ENCODE data around the gene ARFRP1.

Gene ARFRP1, protein sequence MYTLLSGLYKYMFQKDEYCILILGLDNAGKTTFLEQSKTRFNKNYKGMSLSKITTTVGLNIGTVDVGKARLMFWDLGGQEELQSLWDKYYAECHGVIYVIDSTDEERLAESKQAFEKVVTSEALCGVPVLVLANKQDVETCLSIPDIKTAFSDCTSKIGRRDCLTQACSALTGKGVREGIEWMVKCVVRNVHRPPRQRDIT

DNA sequence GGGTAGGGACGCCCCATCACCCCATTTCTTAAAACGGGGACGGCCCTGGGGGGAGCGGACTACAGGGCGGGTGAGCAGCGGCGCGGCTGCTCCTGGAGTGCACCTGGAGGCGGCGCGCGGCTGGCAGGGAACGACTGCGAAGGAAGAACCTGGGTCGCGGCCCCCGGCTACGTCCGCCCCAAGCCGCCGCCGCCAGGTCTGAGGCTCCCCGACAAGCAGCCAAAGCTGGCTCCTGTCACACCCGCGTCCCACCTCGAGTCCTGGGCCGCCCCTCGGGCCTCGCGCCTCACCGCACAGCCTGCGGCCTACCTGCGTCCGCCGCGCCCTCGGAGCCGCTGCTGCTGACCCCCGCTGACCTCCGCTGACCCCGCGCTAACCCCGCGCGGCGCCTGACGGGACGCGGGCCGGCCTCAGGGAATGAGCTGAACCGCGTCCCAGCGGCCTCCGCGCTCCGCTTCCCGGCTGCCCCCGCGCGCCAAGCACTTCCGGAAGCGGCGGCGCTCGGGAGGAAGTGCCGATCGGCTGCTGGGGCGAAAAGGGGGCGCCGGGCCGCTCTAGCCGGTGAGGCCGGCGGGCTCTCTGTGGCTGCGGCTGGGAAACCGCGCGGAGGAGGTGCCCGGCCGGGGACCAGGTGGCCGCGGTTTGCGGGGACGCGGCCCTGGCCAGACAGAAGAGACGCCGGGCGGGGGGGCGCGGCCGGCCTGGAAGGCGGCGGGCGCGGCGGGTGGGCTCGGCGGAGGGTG is at the start of gene ARFRP1, which contains the start of gene ZGPAT:
Gene ARFRP1, minus strand, starts transcription at position 419 of the 743 bp plus-strand sequence. CDS start 885 bp downstream, outside the sequence.
Gene ZGPAT, plus strand, starts transcription at position 482 of the 743 bp plus-strand sequence. CDS start 542 bp downstream, outside the sequence.
- DNase-seq (ENCODE audit: low spot score) = peak; percentile 86

DNA sequence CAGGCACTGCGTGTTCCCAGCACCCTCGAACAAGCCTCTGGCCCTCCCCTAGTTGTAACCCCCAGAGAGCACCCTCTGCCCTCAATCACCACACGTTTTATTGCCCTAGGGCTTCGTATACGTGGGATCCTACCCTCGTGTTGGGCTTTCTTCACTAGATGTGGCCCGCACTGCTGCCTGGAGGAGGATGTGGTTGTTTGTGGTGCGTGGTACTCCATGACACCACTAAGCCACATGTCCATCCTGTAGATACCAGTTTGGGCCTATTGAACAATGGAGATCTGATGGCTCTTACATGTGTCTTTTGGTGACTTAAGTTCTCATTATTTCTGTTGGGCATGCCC is 48.8 kb upstream of the ARFRP1 start:
- DNase-seq (ENCODE audit: low spot score) = no peak

DNA sequence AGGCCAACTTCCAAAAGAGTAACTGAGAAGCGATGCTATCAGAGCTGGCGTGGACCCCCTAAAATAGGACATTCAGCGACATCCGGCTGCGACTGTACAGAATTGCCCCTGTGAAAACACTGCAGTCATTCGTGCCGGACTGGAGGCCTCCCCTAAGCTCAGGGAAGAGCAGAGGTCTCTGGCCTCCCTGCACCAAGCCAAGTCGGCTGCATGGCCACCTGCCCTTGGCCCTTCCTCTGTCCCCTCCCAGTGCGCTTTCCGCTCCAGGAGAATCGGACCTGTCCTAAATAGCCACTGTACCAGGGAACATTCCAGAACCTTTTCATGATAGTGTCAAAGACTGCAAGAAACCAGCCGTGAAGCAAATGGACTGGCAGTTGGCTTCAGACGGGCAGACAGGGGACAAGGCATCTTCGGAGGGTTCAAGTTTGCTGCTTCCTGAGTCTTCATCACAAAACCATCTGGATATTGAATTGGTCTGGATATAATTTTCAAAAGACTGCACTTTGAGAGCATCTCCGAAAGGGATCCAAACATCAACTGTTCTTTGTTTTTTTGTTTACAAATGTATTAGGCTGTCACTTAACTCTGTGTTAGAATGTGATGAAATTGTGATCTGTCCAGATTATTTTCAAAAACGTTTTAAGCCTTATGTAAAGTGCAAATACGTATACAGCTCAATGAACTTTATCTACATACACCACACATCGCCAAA is 48.3 kb upstream of the ARFRP1 start:
- no peak for DNase-seq (ENCODE audit: low spot score)

DNA sequence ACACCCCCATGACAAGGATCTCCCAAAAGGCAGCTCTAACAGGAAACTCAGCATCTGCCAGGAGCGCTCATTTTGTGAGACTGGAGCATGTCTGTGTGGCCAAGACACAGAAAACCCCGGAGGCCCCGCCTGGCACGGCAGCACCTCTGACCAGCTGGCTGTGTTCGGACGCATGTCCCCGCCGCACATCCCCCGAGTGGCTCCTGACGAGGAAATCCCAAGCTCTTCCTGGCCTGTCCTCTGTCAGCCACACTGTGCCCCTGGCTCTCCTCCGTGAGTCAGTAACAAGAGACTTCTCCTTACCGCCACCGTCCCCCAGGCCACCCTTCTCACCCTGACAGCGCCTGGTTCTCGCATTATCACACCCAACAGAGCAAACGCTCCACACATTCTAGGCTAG is 46.2 kb upstream of the ARFRP1 start:
- no peak for DNase-seq (ENCODE audit: low spot score)

DNA sequence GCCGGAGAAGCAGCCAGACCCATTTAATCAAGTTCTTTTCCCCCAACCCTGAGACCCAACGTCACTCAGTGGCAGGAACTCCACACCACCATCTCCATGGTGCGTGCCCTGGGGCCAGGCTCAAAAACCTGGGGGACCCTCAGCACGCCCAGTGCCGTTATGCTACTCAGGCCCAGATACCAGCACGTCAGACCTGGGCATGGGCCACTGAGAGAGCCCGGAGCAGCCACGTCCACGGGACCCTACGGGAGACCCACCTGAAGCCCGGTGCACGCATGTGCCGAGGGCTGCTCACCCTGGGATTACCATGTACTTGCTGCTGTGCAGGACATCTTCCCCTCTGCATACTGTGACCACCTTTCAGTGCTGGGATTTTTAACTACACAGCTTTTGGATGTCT is 45.6 kb upstream of the ARFRP1 start:
- no peak for DNase-seq (ENCODE audit: low spot score)

DNA sequence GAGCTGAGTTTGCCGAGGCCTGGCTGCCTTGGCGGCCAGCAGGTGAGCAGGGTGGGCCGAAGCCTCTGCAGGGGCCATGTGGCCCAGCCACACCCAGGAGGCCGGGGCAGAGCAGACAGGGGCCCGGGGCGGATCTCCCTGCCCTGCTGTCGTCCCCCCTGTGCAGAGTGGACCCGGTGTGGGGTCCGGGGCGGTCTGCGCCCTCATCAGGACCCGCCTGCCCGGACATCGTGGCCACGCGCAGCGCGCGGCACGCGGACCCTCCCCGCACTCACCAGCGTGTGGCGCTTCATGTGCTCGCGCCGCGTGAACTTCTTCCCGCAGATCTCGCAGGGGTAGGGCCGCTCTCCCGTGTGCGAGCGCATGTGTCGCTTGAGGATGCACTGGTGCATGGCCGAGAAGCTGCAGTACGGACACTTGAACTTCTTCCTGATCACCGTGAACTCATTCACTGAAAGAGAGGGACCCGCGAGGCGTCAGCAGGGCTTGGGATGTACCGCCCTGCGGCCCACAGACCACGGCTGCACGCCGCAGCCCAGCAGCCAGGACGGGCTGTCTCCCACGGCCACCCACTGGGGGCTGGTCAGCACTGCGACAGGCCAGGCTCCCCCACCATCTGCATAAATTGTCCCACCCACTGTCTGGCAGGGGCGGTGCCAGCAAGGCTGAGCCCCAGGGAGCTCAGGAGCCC is 44.8 kb upstream of the ARFRP1 start:
- no peak for DNase-seq (ENCODE audit: low spot score)

DNA sequence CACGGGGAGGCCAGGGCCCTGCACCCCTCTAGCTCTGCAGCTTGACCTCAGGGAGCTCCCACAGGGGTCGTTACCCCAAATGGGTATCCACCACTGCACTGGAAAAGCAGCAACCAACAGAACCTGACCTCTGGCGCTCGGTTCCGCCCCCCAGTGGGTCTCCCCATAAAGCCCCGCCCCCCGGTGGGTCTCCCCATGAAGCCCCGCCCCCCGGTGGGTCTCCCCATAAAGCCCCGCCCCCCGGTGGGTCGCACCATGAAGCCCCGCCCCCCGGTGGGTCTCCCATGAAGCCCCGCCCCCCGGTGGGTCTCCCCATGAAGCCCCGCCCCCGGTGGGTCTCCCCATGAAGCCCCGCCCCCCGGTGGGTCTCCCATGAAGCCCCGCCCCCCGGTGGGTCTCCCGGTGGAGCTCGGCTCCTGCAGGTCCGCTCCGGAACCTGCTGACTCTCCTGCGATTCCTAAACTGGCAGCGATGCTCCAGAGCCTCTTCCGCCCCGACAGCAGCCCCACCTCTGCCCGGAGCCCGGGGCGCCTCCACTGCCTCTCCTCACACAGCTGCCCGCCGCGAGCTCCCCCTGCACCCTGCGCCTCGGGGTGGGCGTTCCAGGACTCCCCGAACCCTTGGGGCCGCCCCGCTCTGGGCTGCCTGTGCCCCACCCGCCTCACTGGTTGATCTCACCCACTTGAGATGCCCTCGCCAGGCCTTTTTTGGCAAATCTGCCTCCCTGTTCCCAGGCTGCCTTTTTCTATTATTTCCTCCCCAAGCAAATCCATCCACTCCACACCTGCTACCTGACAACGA is 43.9 kb upstream of the ARFRP1 start:
- no peak for DNase-seq (ENCODE audit: low spot score)

DNA sequence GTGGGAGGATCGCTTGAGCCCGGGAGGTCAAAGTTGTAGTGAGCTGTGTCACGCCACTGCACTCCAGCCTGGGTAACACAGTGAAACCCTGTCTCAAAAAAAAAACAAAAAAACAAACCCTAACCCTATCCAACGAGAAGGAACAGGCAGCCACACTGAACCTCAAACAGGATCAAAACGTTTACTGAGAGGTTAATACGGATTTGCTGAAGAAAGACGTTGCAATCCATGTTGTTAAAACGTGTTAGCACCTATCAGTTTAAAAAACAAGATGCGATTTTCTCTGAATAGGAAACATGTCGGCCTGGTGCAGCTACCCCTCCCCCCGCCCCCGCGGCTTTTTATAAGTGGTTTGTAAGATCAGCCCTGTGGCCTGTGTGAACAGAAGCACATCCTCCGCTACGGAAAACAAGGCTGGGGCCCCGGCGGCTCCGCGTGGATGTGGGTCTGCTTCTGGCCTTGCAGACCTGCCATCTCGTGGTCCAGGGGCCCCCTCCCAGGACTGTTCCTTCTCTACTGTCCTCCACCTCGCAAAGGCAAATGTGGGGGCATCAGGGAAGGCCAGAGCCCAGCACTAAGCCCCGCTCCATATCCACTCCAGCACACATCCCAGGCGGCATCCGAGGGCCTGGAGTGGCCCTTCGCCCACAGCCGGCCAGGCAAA is 43.2 kb upstream of the ARFRP1 start:
- DNase-seq (ENCODE audit: low spot score) = peak; percentile 85

DNA sequence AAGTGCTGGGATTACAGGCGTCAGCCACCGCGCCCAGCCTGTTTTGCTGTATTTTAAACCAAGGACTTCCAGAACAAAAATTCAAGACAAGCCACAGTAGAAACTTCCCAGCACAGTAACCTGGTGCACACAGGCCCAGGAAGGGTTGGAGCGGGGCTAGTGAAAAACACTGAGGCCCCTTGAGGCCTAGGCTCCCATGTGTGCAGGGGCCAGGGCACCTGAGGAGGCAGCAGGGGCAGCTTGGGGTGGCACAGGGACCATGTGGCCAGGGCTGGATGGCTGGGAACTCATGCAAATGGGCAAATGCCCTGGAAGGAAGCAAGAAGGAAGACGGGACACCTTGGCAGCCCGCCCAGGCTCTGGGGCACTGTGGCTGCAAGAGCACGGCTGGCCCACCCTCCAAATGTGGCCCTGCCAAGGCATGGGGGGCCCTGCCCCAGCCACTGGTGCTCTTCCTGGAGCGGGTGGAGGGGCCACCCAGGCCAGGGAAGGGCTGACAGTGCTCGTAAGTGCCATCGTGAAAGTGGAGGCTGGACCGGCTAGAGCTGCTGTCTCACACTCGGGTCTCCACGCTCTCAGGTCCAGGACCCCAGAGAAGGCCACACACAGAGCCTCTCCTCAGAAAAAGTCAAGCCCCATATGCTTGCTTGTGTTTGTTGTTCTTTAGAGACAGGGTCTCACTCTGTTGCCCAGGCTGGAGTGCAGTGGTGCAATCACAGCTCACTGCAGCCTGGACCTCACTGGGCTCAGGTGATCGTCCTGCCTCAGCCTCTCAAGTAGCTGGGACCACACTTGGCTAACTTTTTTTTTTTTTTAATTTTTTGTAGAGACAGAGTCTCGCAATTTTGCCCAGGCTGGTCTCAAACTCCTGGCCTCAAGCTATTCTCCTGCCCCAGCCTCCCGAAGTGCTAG is 42.1 kb upstream of the ARFRP1 start:
- no peak for DNase-seq (ENCODE audit: low spot score)

DNA sequence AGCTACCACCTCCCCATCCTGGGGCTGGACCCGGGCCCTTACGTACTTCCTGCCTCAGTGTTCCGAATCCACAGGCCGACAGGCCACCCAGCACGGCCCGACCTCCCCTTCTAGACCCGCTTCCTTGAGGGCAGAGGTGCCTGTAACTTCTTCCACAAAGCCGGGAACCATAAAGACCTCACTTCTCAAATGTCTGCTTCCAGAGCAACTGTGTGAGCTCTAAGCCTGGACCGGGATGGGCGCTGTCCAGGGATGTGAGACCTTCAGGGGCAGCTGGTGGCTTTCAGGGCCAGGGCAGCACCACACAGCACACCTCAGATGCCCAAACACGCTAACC is 41.1 kb upstream of the ARFRP1 start:
- no peak for DNase-seq (ENCODE audit: low spot score)

DNA sequence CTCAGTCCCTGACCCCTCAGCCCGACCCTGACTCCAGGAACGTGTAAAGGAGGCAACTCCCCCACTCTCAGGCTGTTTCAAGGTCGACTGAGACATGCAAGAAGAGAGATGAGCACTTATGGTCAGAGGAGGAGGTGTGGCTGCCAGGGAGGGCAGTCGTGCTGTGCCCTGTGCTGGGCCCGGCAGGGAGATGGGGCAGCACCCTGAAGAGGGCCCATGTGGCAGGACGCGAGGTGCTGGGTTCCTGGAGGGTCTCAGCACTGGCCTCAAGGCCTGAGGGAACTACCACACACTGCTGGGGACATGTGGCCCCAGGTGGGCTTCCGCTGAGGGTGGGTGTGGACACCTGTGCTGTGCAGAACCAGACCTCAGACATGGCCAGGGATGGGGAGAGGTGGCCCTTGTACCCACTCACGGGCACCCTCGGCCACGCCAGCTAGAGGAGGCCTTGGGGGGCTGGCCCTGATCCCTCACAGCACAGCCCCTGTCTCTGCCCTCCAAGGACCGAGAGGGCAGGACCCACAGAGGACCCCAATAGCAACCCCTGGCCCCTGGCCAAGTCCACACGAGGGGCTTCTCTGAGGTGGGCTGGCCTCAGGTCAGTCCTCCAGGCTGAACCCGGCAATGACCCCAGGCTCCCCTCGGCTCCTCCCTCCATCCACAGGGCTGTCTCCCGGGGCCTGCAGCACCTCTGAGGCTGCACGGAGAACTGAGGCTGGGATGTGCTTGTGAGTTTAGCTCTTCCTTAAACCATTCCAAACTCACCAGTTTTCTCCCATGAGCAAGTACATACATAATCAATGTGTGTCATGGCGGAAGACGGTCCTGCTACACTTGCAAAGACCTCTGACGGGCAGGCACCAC is 40.5 kb upstream of the ARFRP1 start:
- no peak for DNase-seq (ENCODE audit: low spot score)

DNA sequence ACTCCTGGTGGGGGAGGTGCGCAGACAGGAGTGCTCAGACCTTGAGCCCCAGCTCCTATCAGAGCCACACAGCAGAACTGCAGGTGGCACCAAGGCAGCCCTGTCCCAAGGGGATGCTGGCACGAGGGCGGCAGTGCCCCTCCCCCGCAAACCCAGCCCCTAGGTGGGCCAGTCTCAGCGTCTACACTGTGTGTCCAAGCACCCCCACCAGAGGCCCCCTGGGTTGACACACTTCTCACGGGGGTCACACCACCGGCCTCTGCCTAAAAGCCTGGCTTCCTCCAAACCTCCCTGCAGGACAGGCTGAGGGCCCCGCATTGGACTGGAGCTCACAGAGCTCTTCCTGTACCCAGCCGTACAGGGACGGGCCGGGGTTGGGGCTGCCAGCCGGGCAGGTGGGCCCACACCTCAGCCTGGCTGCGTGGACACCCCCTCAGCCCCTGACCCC is 39.9 kb upstream of the ARFRP1 start:
- DNase-seq (ENCODE audit: low spot score) = no peak

DNA sequence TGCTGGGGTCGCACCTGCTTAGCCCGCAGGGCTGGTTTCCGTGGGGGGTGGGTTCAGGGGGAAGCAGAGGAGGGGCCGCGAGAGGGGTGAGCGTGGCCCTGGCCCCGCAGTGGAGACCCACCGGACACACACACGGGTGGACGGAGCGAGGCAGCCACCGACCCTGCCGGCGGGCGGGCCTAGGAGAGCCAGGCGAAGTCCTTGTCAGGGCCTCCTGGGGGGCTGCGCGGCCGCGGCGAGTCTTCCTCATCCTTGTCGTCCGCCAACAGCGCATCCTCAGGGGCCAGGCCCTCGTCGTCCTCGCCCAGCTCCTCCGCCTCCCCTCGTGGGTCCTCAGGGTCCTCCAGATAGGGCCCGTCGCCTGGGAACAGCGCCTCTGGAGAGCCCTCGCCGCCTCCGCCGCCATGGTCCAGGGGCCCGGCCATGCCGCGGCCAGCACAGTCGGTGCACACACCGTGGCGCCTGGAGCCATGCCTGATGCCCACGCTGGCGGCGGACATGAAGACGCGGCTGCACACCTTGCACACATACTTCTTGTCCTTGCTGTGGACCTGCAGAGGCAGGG is 39.1 kb upstream of the ARFRP1 start:
- DNase-seq (ENCODE audit: low spot score) = no peak

DNA sequence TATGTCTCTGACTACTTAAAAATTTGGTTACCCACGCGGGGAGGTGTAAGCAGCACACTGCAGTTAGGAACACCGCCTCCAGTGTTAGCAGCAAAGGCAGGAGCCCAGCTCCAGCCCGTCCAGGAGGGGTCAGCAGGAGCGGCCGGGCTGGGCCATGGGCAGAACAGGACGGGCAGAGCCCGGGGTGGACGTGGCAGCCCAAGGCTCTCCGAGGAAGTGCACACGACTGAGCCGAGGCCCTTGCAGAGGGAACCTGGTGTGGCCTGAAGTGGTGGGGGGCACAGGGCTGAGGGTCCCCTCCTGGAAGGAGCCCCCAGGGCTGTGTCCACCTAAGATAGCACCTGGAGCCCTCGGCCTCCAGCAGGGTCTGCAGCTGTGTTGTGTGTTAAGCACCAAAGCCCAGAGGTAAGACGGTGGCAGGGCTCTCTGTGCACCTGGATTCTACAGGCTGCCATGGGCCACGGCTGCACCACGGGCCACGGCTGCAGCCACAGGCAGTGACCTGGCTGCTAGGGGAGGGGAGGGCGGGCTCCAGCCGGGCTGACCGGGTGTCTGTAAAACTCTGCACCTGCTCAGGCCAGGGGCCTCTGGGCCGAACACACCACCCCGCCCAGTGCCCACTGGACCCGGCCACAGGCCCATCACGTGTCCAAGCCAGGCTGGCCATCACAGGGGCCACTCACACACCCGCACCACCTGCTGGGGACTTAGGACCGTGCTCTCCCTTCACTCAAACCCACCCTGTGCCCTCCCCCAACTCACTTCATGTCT is 38.4 kb upstream of the ARFRP1 start:
- DNase-seq (ENCODE audit: low spot score) = no peak

DNA sequence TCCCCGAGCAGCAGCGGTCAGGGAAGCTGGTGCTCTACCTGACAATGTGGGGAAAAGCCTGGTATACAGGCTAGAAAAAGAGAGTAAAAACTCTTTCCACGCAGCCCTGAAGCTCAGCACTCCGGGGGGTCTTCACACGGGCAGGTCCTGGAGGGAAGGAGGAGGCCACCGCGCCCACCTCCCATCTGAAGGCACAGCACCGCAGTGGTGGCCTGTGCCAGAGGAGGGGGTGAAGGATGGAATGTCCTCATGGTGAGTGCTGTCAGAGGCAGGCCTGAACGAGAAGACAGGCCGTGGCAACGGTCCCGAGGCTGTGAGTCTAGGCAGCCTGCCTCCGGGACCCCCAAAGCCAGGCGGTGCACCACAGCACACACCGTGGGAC is 37.6 kb upstream of the ARFRP1 start:
- DNase-seq (ENCODE audit: low spot score) = no peak

DNA sequence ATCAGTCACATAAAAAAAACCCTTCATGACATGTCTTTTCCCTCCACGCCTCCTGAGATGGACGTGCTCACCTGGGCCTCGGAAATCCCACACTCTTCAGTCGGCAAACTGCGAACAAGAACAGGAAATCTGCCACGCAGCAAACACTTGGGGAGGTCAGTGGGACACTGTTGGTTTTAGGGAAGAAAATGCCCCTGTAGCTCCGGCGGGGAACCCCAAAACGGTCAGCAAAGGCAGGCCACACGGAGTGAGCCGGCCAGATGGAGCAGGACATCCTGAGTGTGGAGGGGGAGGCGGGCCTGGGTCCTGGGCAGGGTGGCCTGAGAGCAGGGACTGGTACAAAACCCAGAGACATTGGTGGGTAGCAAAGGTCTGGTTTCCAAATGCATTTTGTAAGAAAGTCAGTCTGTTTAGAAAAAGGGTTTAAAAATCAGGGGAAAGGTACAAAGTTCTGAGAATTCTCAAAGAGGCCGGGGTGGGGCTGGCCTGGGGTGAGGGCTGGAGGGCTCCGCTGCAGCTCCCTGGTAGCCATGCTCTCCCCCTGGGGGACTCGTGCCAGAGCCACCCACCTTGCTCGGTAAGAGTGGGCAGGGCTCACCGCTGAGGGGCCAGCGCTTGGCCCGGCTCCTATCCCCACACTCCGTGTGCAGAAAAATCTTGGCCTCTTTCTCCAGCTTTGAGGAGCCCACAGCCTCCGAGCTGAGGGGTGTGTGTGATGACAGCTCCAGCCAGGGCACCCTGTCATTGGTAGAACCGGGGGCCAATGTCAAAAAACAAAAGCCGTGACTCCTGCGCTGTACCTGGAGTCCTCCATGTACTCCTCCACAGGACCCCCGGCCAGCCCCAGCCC is 37.0 kb upstream of the ARFRP1 start:
- no peak for DNase-seq (ENCODE audit: low spot score)

DNA sequence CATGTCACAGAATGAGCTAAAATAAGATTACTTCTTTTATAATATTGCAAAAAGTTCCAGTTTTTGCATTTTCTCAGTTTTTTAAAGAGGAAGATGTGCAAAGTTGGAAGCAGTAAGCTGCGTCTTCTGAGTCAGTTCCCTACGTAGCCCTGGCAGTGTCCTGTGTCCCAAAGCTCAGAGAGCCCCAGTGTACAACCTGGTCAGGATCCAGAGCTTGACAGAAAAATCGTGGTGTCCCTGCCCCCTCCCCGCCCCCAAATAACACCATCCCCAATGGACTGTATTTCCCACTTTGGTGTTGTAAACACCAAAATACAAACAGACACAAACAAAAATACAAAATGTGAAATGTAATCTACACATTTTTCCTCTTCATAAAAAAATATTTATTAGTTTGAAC is 36.4 kb upstream of the ARFRP1 start:
- DNase-seq (ENCODE audit: low spot score) = no peak
